Kidney glomerular epithelial cell (primary cell): ENCODE results near the gene GBA3.
A peak's percentile ranks its signal among the peaks of the same experiment; 100 is the strongest.

ENCODE experiments used
- DNase-seq: peaks from one replicate; lab custom pipeline; 2025; lab: John Stamatoyannopoulos, UW

GBA3 gene

GRCh38 chr4:22787753-22788375, 95.1 kb downstream of the GBA3 start:
- peak; percentile 51 for DNase-seq

GRCh38 chr4:22790631-22791030, 97.9 kb downstream of the GBA3 start:
- no peak for DNase-seq

- DNase-seq = no peak
These were observed 102.0 kb downstream of the GBA3 start for GRCh38 chr4:22794732-22795131.

- no peak for DNase-seq
These were observed 108.7 kb downstream of the GBA3 start for GRCh38 chr4:22801391-22801790.

- no peak for DNase-seq
These were observed 110.1 kb downstream of the GBA3 start for GRCh38 chr4:22802876-22803275.

- no peak for DNase-seq
These were observed 110.8 kb downstream of the GBA3 start for GRCh38 chr4:22803512-22803911.

- DNase-seq = no peak
These were observed 122.2 kb downstream of the GBA3 start for GRCh38 chr4:22814906-22815305.

GRCh38 chr4:22824091-22824490, 131.4 kb downstream of the GBA3 start:
- DNase-seq = no peak

GRCh38 chr4:22842360-22843018, 149.8 kb downstream of the GBA3 start:
- DNase-seq = no peak

GRCh38 chr4:22848332-22848731, 155.6 kb downstream of the GBA3 start:
- DNase-seq = no peak

GRCh38 chr4:22850055-22850454, 157.3 kb downstream of the GBA3 start:
- no peak for DNase-seq

GRCh38 chr4:22850630-22851029, 157.9 kb downstream of the GBA3 start:
- DNase-seq = no peak

GRCh38 chr4:22857411-22857810, 164.7 kb downstream of the GBA3 start:
- no peak for DNase-seq

- no peak for DNase-seq
These were observed 166.6 kb downstream of the GBA3 start for GRCh38 chr4:22859318-22859717.
